Cardiac septum (tissue), 1 donor: Measurements from ENCODE around the gene SSR2. TPM values are rescaled to one million over a fixed set of nuclear protein-coding genes. Genes with fewer than 3 reads are reported as not detected.
"Not testable (repeated sequence)": the region's sequence is repeated elsewhere in the genome, so short reads cannot be mapped to it uniquely, and the experiment has no call there.

Source experiments
- DNase-seq: peaks from one replicate; pipeline ENCODE4 v3.0.0-alpha.2; 2020; ENCODE audit warnings: low spot score
- intact Hi-C: fragments of 100-400 bp; cut with DNase I; formaldehyde crosslinking; loops from one replicate; pipeline ENCODE4 v1.14.0; 2022
- total RNA-seq: library from RNA; stranded (reverse); fragmentation: NEBNext Ultra II Directional; extraction: Animal tissue kit (Norgen Biotek cat#: 25700); gene quantifications from one replicate; pipeline ENCODE4 v1.2.1, GENCODE V29; 2021
- donor health status: DM: no; HTN: no; CAD: no.

SSR2 gene
- total RNA-seq, 1 donor from 2014 or later: 81.2 TPM

DNA sequence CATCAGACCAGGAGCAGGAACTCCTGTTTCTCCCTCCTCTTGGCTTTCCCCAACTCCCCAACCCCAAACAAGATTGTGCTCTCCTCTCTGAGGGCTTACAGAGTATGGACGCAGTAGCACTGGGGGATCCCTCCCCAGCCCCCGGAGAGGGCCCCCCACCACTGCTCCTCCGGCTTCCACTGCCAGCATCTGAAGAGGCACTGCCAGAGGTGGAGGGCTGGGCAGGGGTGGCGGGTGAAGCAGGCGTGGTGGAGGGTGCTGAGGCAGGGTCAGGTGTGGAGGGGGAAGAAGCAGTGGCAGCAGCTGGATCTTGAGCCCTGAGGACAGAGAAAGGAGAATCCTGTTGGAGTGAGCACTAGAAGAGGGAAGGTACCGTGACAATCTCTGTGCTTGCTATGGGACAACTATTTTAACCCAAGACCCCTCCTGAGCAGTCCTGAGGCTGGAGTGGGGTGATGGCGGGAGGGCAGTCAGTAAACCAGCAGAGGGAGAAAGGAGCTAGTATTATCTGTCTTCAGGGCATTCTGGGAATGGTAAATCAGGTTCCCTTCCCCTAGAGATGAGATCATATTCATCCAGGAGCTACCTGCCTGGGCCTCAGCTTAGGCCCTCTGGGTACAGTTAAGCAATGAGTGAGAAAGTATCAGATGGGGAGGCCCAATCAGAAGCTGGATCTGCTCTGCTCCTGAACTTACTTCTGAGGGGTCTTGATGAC, 30.4 kb upstream of the SSR2 start:
- intact Hi-C loops: loop anchor here (10.0 kb wide), 1 partner anchor 116 kb away; the partner anchor contains the start of gene KHDC4
- no peak for DNase-seq

DNA sequence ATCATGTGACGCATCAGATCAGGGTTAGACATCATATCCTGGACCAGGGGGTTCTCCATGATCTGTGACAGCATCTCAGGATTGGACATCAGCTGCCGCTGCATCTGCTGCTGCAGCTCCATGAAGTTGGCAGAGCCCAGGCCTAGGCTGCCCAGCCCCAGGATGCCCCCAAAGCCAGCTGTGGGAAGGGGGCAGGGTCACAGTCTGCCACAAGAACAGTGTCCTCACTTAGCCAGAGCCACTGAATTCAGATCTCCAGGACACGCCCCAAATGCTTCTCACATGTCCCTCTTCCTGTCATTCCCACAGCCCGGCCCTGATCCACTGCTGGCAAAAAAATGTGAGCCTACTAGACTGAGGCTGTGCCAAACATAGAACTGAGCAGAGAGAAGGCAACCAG, 29.6 kb upstream of the SSR2 start:
- intact Hi-C loops: loop anchor here (10.0 kb wide), 1 partner anchor 116 kb away; the partner anchor contains the start of gene KHDC4
- peak; percentile 79 for DNase-seq

GRCh38 chr1:156048663-156049258, 28.0 kb upstream of the SSR2 start:
- no peak for DNase-seq

GRCh38 chr1:156045076-156045475, 24.3 kb upstream of the SSR2 start:
- intact Hi-C loops: no loop called here

More at GRCh38 chr1:156048663-156049258, 28.0 kb upstream of the SSR2 start:
- intact Hi-C loops: no loop called here

DNA sequence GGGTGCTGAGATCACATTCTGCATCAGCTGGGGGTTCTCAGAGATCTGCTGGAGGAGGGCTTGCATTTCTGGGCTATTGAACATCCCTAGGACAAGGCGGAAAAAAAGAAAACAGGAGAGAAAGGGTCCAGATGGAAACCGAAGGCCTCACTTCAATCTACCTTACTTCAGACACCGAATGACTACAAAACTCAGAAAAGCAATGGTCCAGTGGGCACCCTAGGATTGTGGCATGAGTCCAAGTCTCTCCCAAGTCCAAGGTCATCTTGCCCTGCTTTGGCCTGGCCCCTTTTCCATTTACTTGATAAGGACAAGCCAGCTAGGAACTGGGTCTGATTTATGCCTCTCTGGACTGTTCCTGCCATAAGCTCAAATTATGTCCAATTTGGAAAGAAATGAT, 22.1 kb upstream of the SSR2 start:
- intact Hi-C loops: no loop called here
- no peak for DNase-seq

More at GRCh38 chr1:156045076-156045475, 24.3 kb upstream of the SSR2 start:
- DNase-seq: no peak

- DNase-seq, intact Hi-C loops: not testable (repeated sequence)
Observed at GRCh38 chr1:156034991-156035390, 14.2 kb upstream of the SSR2 start.

GRCh38 chr1:156033011-156033410, 12.3 kb upstream of the SSR2 start:
- no peak for DNase-seq
- intact Hi-C loops: no loop called here

GRCh38 chr1:156026588-156026987, 5.8 kb upstream of the SSR2 start:
- no peak for DNase-seq
- intact Hi-C loops: no loop called here

DNA sequence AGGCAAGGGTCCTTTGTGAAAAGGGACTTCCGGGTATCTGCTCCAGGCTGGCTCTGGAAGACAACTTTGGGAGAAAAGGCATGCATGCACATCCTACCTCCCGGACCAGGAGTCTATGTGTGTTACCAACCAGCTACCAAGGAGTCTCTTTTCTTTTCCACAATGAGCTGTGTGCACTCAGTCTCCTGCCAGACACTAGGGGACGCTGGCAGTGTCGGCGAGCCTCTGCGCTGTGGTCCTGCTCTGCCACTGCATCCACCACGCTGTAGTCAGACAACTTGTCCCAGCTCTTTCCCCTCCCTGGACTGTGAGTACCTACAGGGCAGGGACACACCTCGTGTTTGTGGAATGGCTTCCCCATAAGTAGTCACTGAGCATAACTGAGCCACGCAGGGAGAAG, 5.1 kb upstream of the SSR2 start:
- no peak for DNase-seq
- intact Hi-C loops: no loop called here

GRCh38 chr1:156024801-156025200, 4.0 kb upstream of the SSR2 start:
- intact Hi-C loops: no loop called here
- no peak for DNase-seq

DNA sequence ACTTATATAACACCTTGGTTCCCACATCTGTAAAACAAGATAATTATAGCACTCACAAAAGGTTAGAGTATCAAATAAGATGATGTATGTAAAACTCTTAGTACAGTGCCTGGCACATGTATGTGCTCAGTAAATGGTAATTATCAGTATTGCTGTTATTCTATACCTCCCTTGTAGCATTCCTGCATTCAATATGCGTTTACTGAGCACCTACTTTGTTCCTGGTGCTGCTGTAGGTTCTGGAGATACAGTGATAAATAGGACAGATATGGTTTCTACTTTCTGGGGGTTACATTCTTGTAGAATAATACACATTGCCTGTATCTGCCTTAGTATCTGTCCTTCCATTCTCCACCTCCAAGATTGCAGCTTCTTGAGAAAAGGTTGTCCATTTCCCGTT, 1.2 kb upstream of the SSR2 start:
- no peak for DNase-seq
- intact Hi-C loops: loop anchor here (2.0 kb wide), 1 partner anchor 33 kb away; the partner anchor contains the start of gene LAMTOR2

DNA sequence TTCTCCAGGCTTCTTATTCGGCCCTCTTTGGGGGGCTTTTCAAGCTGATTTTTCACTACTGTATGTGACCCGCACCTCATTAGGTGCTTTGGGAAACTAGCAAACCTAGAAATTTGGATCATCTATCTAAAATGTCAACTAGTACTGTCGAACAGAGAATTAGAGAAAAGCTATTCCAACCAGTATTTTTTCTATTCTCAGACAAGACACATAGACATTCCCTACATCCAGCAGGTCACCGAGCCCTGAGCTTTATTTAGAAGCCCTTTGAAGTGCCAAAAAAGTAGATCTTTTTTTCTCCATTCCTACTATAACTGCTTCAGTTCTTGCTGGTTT, 310 bp upstream of the SSR2 start:
- intact Hi-C loops: loop anchor here (2.0 kb wide), 1 partner anchor 34 kb away; the partner anchor contains the start of gene LAMTOR2
- no peak for DNase-seq

DNA sequence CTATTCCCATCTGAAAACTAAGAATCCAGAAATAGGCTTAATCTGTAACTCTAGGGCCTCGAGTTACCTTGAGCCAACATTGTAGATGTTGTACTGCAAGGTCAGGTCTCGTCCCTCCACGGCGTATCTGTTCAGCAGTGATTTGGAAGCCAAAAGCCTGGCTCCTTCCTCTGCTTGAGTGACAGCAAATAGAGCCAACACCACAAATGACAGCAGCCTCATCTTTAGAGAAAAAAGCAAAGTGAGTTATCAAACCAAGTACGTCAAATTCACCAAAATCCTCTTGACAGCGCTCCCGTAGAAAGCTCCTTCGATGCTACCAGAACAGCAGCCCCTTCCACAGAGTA, 832 bp downstream of the SSR2 start:
- DNase-seq: no peak
- intact Hi-C loops: loop anchor here (2.0 kb wide), 1 partner anchor 35 kb away; the partner anchor contains the start of gene LAMTOR2

DNA sequence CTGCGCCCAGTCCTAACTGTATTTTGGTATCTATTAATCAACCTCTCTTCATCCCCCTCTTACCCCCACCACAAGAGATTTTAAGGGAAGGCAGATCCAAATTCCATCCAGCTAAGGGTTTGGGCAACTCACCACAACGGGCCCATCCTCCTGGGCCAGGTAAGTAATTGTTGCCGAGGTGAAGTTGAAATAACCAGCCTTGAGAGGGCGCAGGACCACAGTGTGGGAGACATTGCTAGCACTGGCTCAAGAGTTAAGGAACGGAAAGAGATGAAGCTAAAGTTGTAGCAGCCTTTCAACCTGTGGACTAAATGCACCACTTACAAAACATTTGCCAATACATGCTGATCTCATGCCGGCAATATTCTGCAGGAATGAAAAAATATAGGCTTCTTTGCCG, 5.9 kb downstream of the SSR2 start:
- peak; percentile 26 for DNase-seq
- intact Hi-C loops: no loop called here

- no peak for DNase-seq
- intact Hi-C loops: no loop called here
Observed at GRCh38 chr1:156012051-156012817, 8.5 kb downstream of the SSR2 start.

DNA sequence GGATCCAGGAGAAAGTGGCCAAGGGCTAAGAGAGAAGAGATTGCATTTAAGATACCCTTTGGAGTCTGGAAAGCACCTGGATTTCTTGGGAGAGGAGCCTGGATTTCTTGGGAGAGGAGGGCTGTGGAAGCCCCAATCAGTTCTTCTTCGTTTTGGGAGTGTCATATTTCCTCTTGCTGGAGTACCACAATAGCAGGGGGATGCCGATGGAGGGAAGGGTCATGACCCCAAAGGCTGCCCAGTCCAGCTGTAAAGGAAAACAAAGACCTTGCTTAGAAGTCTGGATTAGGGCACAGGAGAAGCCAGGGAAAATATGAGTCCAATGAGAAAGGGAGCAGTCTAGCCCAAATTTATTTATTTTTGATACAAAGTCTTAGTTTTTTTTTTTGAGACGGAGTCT, 11.3 kb downstream of the SSR2 start:
- peak; percentile 43 for DNase-seq
- intact Hi-C loops: loop anchor here (10.0 kb wide), 2 partner anchors 55 to 255 kb away; partner anchors contain the start of gene RAB25

DNA sequence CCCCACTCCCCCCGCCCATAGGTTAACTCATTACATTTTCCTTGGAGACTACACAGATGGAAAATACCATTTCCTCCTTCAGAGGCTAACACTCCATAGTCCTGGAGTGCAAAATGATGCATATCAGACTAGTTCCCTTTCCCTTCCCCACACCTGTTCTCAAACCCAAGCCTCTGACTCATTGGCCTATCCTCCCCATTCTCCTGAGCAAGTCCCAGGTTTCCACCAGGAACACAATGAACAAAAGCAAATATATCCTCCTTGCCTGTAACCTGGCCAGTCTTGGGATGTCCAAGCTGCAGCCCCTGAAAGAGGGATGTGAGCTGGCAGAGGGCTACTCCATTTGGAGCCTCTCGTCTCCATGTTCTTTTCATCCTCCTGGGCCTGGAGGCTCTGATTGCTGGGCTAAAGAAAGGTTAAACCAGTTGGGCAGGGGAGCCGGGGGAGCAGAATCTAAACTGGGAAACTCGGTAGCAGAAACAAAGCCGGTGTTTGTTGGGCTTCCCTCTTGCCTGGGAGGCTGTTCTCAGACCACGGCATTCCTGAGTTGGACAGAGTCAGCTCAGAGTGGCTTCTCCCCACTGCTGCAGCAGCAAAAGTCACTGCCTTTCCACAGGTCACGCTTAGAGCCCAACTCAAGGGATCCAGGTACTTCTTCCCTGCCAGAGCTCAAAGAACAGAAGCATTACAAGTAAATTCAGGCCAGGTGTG, 13.9 kb downstream of the SSR2 start:
- peak; percentile 17 for DNase-seq
- intact Hi-C loops: loop anchor here (10.0 kb wide), 2 partner anchors 58 to 252 kb away; partner anchors contain the start of gene RAB25

GRCh38 chr1:156004843-156005584, 15.7 kb downstream of the SSR2 start:
- peak; percentile 49 for DNase-seq
- intact Hi-C loops: loop anchor here (10.0 kb wide), 2 partner anchors 60 to 250 kb away; partner anchors contain the start of gene RAB25

DNA sequence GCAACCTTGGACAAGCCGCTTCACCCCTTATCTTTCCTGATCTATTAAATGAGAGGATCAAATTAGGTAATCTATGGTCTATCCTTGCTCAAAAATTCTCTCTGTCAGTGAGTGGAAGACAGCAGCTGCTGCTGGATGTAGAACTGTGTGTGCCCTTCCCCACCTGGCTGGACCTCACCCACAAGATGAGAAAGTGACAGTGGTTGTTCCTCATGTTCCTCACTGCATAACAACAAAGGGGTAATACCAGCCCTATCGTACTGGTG, 16.9 kb downstream of the SSR2 start:
- intact Hi-C loops: loop anchor here (10.0 kb wide), 2 partner anchors 61 to 249 kb away; partner anchors contain the start of gene RAB25
- DNase-seq: peak; percentile 46
